Neuronal stem cell (in vitro differentiated cells): Measurements from ENCODE around the gene NCAM2.

Experiments used
- DNase-seq: peaks from one replicate; pipeline ENCODE4 v3.0.0-alpha.2; 2013; ENCODE audit warnings: low spot score
- H2AFZ ChIP-seq: one replicate; pipeline ENCODE4 v1.6.1; 2013; ENCODE audit warnings: mild to moderate bottlenecking, low read length, inconsistent platforms
- H2AK5ac ChIP-seq: 2 replicates; pipeline ENCODE4 v1.6.1; 2013; ENCODE audit warnings: low read depth, mild to moderate bottlenecking, inconsistent platforms, low read length, moderate library complexity, mixed read lengths
- H2BK120ac ChIP-seq: 2 replicates; pipeline ENCODE4 v1.6.1; 2013; ENCODE audit warnings: low read depth, mild to moderate bottlenecking, inconsistent platforms, low read length, moderate library complexity, mixed read lengths
- H2BK12ac ChIP-seq: one replicate; pipeline ENCODE4 v1.6.1; 2013; ENCODE audit warnings: low read length, inconsistent platforms
- H2BK15ac ChIP-seq: 2 replicates; pipeline ENCODE4 v1.6.1; 2013; ENCODE audit warnings: mild to moderate bottlenecking, low read length, inconsistent platforms, mixed read lengths
- H2BK5ac ChIP-seq: one replicate; pipeline ENCODE4 v1.6.1; 2013; ENCODE audit warnings: inconsistent platforms, mild to moderate bottlenecking, low read length, moderate library complexity
- H3K14ac ChIP-seq: one replicate; pipeline ENCODE4 v1.6.1; 2013; ENCODE audit warnings: low read length, inconsistent platforms
- H3K18ac ChIP-seq: 2 replicates; pipeline ENCODE4 v1.6.1; 2013; ENCODE audit warnings: low read length, inconsistent platforms
- H3K23ac ChIP-seq: 2 replicates; pipeline ENCODE4 v1.6.1; 2013; ENCODE audit warnings: low read depth, mild to moderate bottlenecking, mixed read lengths, low read length, inconsistent platforms; ENCODE audit not compliant: poor library complexity
- H3K27ac ChIP-seq: replicated peaks from 3 replicates; pipeline ENCODE4 v1.5.1; 2013; ENCODE audit warnings: low read length, inconsistent platforms
- H3K27me3 ChIP-seq, 3 experiments: 2 replicates each; pipeline ENCODE4 v1.6.1; 2013; ENCODE audit warnings: low read length in 3 of 3, mild to moderate bottlenecking in 2 of 3, inconsistent platforms in 1 of 3, low read depth in 1 of 3, mixed read lengths in 1 of 3, moderate library complexity in 1 of 3; ENCODE audit not compliant: control insufficient read depth in 3 of 3, insufficient read depth in 3 of 3
- H3K36me3 ChIP-seq, 2 donors: replicated peaks in 1 of 2; 2 replicates each; pipeline ENCODE4 v1.6.1; 2013; ENCODE audit warnings: low read length in 2 of 2; ENCODE audit not compliant: control insufficient read depth in 2 of 2, insufficient read depth in 2 of 2
- H3K4ac ChIP-seq: 2 replicates; pipeline ENCODE4 v1.6.1; 2013; ENCODE audit warnings: inconsistent platforms, mild to moderate bottlenecking, low read length, moderate library complexity
- H3K4me1 ChIP-seq, 2 donors: 1 replicate in 1 of 2; 2 replicates in 1 of 2; pipeline ENCODE4 v1.6.1; 2013; ENCODE audit warnings: low read length in 2 of 2, low read depth in 1 of 2; ENCODE audit not compliant: control insufficient read depth in 2 of 2, insufficient read depth in 1 of 2
- H3K4me2 ChIP-seq: one replicate; pipeline ENCODE4 v1.6.1; 2013; ENCODE audit warnings: mild to moderate bottlenecking, low read length, inconsistent platforms; ENCODE audit not compliant: insufficient read depth, poor library complexity, severe bottlenecking
- H3K4me3 ChIP-seq, 2 donors: 2 replicates each; pipeline ENCODE4 v1.5.1; 2013; ENCODE audit warnings: low read length in 2 of 2, mild to moderate bottlenecking in 2 of 2, inconsistent platforms in 1 of 2, moderate library complexity in 1 of 2
- H3K79me1 ChIP-seq: one replicate; pipeline ENCODE4 v1.6.1; 2013; ENCODE audit warnings: low read depth, mild to moderate bottlenecking, inconsistent platforms, low read length, moderate library complexity
- H3K9ac ChIP-seq: one replicate; pipeline ENCODE4 v1.6.1; 2013; ENCODE audit warnings: mild to moderate bottlenecking, low read depth, low read length, inconsistent platforms; ENCODE audit not compliant: poor library complexity
- H3K9me3 ChIP-seq, 2 donors: replicated peaks in 1 of 2; 2 replicates each; pipeline versions ENCODE3 to v1.6.1; 2013; ENCODE audit warnings: low read length in 2 of 2, mild to moderate bottlenecking in 2 of 2, inconsistent platforms in 1 of 2, low read depth in 1 of 2, mixed read lengths in 1 of 2, moderate library complexity in 1 of 2; ENCODE audit not compliant: control insufficient read depth in 2 of 2, insufficient read depth in 1 of 2
- H4K8ac ChIP-seq: one replicate; pipeline ENCODE4 v1.6.1; 2013; ENCODE audit warnings: low read depth, mild to moderate bottlenecking, inconsistent platforms, low read length, moderate library complexity
- H4K91ac ChIP-seq: one replicate; pipeline ENCODE4 v1.6.1; 2013; ENCODE audit warnings: low read length, low read depth, mild to moderate bottlenecking, inconsistent platforms; ENCODE audit not compliant: poor library complexity
- WGBS, 2 donors: extraction: QIAGEN DNeasy Blood & Tissue Kit; methylation state at CpG; one replicate each; pipeline ENCODE4 v1.1.7; 2013; ENCODE audit warnings: missing lambda C conversion rate in 2 of 2, mixed read lengths in 1 of 2; ENCODE audit not compliant: insufficient read length in 2 of 2, insufficient replicate concordance in 1 of 2; ENCODE audit errors: extremely low coverage in 2 of 2; 5-methylcytosine and 5-hydroxymethylcytosine counted together

The NCAM2 gene

GRCh38 chr21:21007606-21008005 lies 9.4 kb downstream of the NCAM2 start:
- H3K4me3 ChIP-seq = no peak overlapping the region
- no peaks in the 10 kb centered on the region for H3K4me1 ChIP-seq
- no peak overlapping the region for H2BK12ac ChIP-seq
- no peak overlapping the region for H3K4me2 ChIP-seq
- H3K9me3 ChIP-seq = peaks cover 0 to 5% of the 10 kb centered on the region in 2 donors
- WGBS, 2 donors = no CpG with 5 or more reads among the region's 6 CpGs
- no peak overlapping the region for H3K14ac ChIP-seq
- H3K27ac ChIP-seq = no peak overlapping the region
- DNase-seq = no peak
- no peak overlapping the region for H4K8ac ChIP-seq
- H2BK5ac ChIP-seq = no peak overlapping the region
- H4K91ac ChIP-seq = no peak overlapping the region
- peak overlapping the region; percentile 23 for H2AFZ ChIP-seq
- H3K36me3 ChIP-seq = no peaks in the 10 kb centered on the region
- no peak overlapping the region for H2BK120ac ChIP-seq
- no peak overlapping the region for H2AK5ac ChIP-seq
- no peaks in the 10 kb centered on the region for H3K27me3 ChIP-seq
- H2BK15ac ChIP-seq = no peak overlapping the region
- no peak overlapping the region for H3K4ac ChIP-seq
- no peak overlapping the region for H3K23ac ChIP-seq
- H3K18ac ChIP-seq = no peak overlapping the region
- H3K9ac ChIP-seq = no peak overlapping the region
- H3K79me1 ChIP-seq = no peaks in the 10 kb centered on the region

- Histone ChIP-seq H2AK5ac (no peak overlapping the region), H3K9me3 (no peaks in the 10 kb centered on the region), H2BK120ac (no peak overlapping the region), H3K27me3 (no peaks in the 10 kb centered on the region), H3K4me3 (no peak overlapping the region), H2BK15ac (no peak overlapping the region), H4K91ac (no peak overlapping the region), H2BK12ac (no peak overlapping the region), H3K4me2 (no peak overlapping the region), H3K9ac (no peak overlapping the region), H3K18ac (no peak overlapping the region), H3K4ac (no peak overlapping the region), H3K36me3 (no peaks in the 10 kb centered on the region), H3K4me1 (no peaks in the 10 kb centered on the region), H2AFZ (no peak overlapping the region), H3K27ac (no peak overlapping the region), H3K23ac (no peak overlapping the region), H3K79me1 (no peaks in the 10 kb centered on the region), H4K8ac (no peak overlapping the region), H3K14ac (no peak overlapping the region), H2BK5ac (no peak overlapping the region)
- WGBS, 2 donors = no CpG with 5 or more reads among the region's 3 CpGs
- DNase-seq = no peak
These were observed 12.0 kb downstream of the NCAM2 start for GRCh38 chr21:21010228-21010627.

- Histone ChIP-seq H2BK12ac (no peak overlapping the region), H4K8ac (no peak overlapping the region), H3K9ac (no peak overlapping the region), H3K4me3 (no peak overlapping the region), H2BK120ac (no peak overlapping the region), H3K4me2 (no peak overlapping the region), H3K27ac (no peak overlapping the region), H3K18ac (no peak overlapping the region), H3K23ac (no peak overlapping the region), H3K4me1 (no peaks in the 10 kb centered on the region), H2BK5ac (no peak overlapping the region), H3K14ac (no peak overlapping the region), H2AFZ (no peak overlapping the region), H4K91ac (no peak overlapping the region), H3K27me3 (no peaks in the 10 kb centered on the region), H2BK15ac (no peak overlapping the region), H3K9me3 (no peaks in the 10 kb centered on the region), H2AK5ac (no peak overlapping the region), H3K36me3 (no peaks in the 10 kb centered on the region), H3K4ac (no peak overlapping the region), H3K79me1 (no peaks in the 10 kb centered on the region)
- WGBS, 2 donors = no CpG with 5 or more reads among the region's 3 CpGs
- no peak for DNase-seq
These were observed 12.5 kb downstream of the NCAM2 start for GRCh38 chr21:21010698-21011097.

GRCh38 chr21:21018821-21019220 lies 20.6 kb downstream of the NCAM2 start:
- H3K27ac ChIP-seq = no peak overlapping the region
- no peak overlapping the region for H2AK5ac ChIP-seq
- no peak overlapping the region for H3K4me3 ChIP-seq
- H3K18ac ChIP-seq = no peak overlapping the region
- H3K9ac ChIP-seq = no peak overlapping the region
- H2BK120ac ChIP-seq = no peak overlapping the region
- H3K4me2 ChIP-seq = no peak overlapping the region
- H4K8ac ChIP-seq = no peak overlapping the region
- no CpG with 5 or more reads among the region's 1 CpG for WGBS, 2 donors
- H3K27me3 ChIP-seq = no peaks in the 10 kb centered on the region
- no peak overlapping the region for H2BK5ac ChIP-seq
- no peak overlapping the region for H2AFZ ChIP-seq
- no peak overlapping the region for H2BK12ac ChIP-seq
- no peak overlapping the region for H3K14ac ChIP-seq
- H3K4ac ChIP-seq = no peak overlapping the region
- no peak overlapping the region for H4K91ac ChIP-seq
- H3K23ac ChIP-seq = no peak overlapping the region
- H3K9me3 ChIP-seq = no peaks in the 10 kb centered on the region
- H3K79me1 ChIP-seq = no peaks in the 10 kb centered on the region
- no peak for DNase-seq
- H2BK15ac ChIP-seq = no peak overlapping the region
- H3K4me1 ChIP-seq = no peaks in the 10 kb centered on the region
- no peaks in the 10 kb centered on the region for H3K36me3 ChIP-seq
